Measurements from ENCODE around the gene APLP2. TPM values are rescaled to one million over a fixed set of nuclear protein-coding genes. Genes with fewer than 3 reads are reported as not detected.
"Not testable (repeated sequence)": the region's sequence is repeated elsewhere in the genome, so short reads cannot be mapped to it uniquely, and the experiment has no call there.

The APLP2 gene
- 100 to 1,000 TPM; 284 to 350 TPM for total RNA-seq
- long read RNA-seq, donor 1, transcript APLP2-203 (17 exons, 3,270 nt), result minor isoform, 14 of 140 reads
- long read RNA-seq, donor 1, transcript APLP2-210 (16 exons, 2,530 nt), result major isoform, 42 of 140 reads
- long read RNA-seq, donor 1, partial matches to known transcripts, result 68 of 140 reads
- long read RNA-seq, donor 1, other reads (novel, unspliced or antisense), result 9 of 140 reads
- long read RNA-seq, donor 2, transcript APLP2-207 (2 exons, 1,590 nt), result minor isoform, 6 of 141 reads
- long read RNA-seq, donor 2, transcript APLP2-210 (16 exons, 2,530 nt), result major isoform, 23 of 141 reads
- long read RNA-seq, donor 2, transcript APLP2-203 (17 exons, 3,270 nt), result minor isoform, 19 of 141 reads
- long read RNA-seq, donor 2, partial matches to known transcripts, result 69 of 141 reads
- long read RNA-seq, donor 2, other reads (novel, unspliced or antisense), result 24 of 141 reads

GRCh38 chr11:130069659-130070108 lies at the start of gene APLP2:
Gene APLP2, plus strand, starts transcription at chr11:130069894. Its CDS starts 84 bp downstream, at chr11:130069978.
- intact Hi-C loops (cut with DNase I), result loop anchor here (5.0 to 10.0 kb wide), 2 partner anchors 63 to 65 kb away; partner anchors contain the start of gene PRDM10 (in 2 of the 2)
- peak; percentile 99 for DNase-seq (ENCODE audit: low spot score)

DNA sequence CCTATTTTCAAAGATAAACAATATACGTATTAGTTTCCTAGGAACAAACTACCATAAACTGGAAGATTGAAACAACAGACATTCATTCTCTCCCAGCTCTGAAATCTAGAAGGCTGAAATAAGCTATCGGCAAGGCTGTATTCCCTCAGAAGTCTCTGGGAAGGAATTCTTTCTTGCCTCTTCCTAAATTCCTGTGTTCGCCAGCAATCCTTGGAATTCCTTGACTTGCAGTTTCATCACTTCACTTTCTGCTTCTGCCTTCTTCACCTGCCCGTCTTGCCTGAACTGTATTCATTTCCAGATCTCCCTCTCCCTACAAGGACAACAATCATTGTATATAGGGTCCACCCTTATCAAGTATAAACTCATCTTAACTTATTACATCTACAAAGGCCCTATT lies 49.4 kb upstream of the APLP2 start:
- intact Hi-C loops (cut with DNase I), result no loop called here
- DNase-seq (ENCODE audit: low spot score), result no peak

DNA sequence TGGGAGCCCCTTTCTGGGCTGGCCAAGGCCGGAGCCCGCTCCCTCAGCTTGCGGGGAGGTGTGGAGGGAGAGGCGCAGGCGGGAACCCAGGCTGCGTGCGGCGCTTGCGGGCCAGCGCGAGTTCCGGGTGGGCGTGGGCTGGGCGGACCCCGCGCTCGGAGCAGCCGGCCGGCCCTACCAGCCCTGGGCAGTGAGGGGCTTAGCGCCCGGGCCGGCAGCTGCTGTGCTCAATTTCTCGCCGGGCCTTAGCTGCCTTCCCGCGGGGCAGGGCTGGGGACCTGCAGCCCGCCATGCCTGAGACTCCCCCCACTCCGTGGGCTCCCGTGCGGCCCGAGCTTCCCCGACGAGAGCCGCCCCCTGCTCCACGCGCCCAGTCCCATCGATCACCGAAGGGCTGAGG lies 48.1 kb upstream of the APLP2 start:
- DNase-seq (ENCODE audit: low spot score); intact Hi-C loops (cut with DNase I): not testable (repeated sequence)

GRCh38 chr11:130022799-130023198 lies 46.9 kb upstream of the APLP2 start:
- intact Hi-C loops (cut with DNase I), result no loop called here
- DNase-seq (ENCODE audit: low spot score), result no peak

DNA sequence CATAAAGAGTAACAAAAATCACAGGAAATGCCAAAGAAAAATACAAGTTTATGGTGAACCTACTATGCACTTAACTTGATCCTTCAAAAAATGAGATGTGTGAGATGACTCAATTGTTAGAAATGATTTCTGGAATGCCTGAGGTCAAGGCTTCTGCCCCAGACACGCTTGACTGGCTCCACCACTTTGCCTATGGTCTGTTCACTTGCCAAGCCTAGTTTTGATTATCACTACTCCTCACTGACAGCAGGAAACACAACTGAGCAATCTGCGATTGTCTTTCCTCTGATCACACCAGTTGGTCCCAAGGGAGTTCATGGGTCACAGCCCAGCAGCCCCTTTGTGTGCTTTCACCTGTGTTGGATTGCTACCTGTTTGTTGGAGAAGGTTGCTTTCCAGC lies 46.5 kb upstream of the APLP2 start:
- intact Hi-C loops (cut with DNase I), result no loop called here
- no peak for DNase-seq (ENCODE audit: low spot score)

DNA sequence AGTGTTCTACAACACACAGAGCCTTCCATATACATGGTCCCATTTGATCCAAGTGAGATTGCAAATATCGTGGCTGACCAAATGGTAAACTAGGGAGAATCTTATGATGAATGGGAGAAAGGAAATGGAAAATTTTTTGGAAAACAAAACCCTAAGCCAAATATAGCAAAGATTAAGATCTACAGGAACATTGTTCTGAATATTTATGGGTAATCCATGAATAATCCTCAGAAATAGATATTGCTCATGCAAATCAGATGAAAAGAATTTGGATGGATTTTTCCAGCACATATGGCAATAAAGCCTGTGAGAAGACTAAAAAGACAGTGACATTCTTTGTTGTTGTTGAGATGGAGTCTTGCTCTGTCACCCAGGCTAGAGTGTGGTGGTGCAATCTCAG lies 45.3 kb upstream of the APLP2 start:
- intact Hi-C loops (cut with DNase I), result no loop called here
- no peak for DNase-seq (ENCODE audit: low spot score)

DNA sequence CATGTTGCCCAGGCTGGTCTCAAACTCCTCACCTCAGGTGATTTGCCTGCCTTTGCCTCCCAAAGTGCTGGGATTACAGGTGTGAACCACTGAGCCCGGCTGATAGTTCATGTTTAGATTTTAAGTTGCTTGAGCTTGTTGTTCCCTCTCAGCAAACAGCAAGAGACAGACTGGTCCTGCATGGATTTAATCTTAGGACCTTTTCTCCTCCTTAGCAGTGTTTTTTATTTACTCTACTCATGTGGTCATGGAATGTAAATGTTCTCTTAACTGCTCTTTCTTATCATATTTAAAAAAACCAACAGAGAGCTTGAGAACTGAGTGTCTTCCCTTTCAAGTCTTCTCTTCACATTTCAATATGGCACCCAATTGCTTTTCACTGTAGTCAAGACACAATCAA lies 44.3 kb upstream of the APLP2 start:
- intact Hi-C loops (cut with DNase I), result no loop called here
- DNase-seq (ENCODE audit: low spot score), result no peak

DNA sequence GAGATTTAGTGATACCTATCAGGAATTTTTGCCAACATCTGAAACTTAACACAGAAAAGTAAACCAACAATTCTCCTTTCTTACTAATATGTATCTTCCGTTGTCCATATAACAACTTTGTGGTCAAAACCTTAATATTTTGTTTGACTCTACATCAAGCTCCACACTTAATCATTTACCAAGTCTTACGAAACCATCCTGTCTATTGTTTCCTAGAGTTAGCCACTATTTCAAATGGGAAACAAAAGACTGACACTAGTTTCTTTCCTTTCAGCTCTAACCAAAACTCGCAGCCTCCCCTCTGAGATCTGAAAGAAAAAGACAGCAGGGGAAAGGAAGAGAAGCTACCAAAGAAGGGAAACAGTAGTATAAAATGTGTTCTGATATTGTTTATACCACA lies 40.6 kb upstream of the APLP2 start:
- intact Hi-C loops (cut with DNase I), result no loop called here
- no peak for DNase-seq (ENCODE audit: low spot score)

GRCh38 chr11:130031056-130031455 lies 38.6 kb upstream of the APLP2 start:
- intact Hi-C loops (cut with DNase I), result no loop called here

DNA sequence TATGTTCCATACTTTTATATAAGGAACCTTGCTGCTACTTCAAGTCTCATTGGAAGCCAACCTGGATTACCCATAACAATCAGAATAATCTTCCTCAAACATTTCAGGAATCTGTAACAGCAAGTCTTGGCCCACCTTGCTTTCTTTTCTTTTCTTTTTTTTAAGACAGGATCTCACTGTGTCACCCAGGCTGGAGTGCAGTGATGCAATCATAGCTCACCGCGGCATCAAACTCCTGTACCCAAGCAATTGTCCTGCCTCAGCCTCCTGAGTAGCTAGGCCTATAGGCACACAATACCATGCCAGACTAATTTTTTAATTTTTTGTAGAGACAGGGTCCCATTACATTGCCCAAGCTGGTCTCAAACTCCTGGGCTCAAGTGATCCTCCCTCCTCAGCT lies 37.7 kb upstream of the APLP2 start:
- DNase-seq (ENCODE audit: low spot score), result no peak
- intact Hi-C loops (cut with DNase I), result no loop called here

More at GRCh38 chr11:130031056-130031455, 38.6 kb upstream of the APLP2 start:
- DNase-seq (ENCODE audit: low spot score), result no peak

- intact Hi-C loops (cut with DNase I), result no loop called here
- no peak for DNase-seq (ENCODE audit: low spot score)
These were observed 36.8 kb upstream of the APLP2 start for GRCh38 chr11:130032931-130033330.

GRCh38 chr11:130034236-130034635 lies 35.5 kb upstream of the APLP2 start:
- intact Hi-C loops (cut with DNase I), result no loop called here

GRCh38 chr11:130037058-130037457 lies 32.6 kb upstream of the APLP2 start:
- intact Hi-C loops (cut with DNase I), result no loop called here
- no peak for DNase-seq (ENCODE audit: low spot score)

More at GRCh38 chr11:130034236-130034635, 35.5 kb upstream of the APLP2 start:
- no peak for DNase-seq (ENCODE audit: low spot score)

- intact Hi-C loops (cut with DNase I), result no loop called here
- no peak for DNase-seq (ENCODE audit: low spot score)
These were observed 31.7 kb upstream of the APLP2 start for GRCh38 chr11:130037881-130038585.

- no peak for DNase-seq (ENCODE audit: low spot score)
- intact Hi-C loops (cut with DNase I), result no loop called here
These were observed 29.3 kb upstream of the APLP2 start for GRCh38 chr11:130040281-130040940.

- intact Hi-C loops (cut with DNase I), result no loop called here
- no peak for DNase-seq (ENCODE audit: low spot score)
These were observed 27.6 kb upstream of the APLP2 start for GRCh38 chr11:130042093-130042591.

- DNase-seq (ENCODE audit: low spot score), result no peak
- intact Hi-C loops (cut with DNase I), result no loop called here
These were observed 26.1 kb upstream of the APLP2 start for GRCh38 chr11:130043575-130043974.

GRCh38 chr11:130047141-130047540 lies 22.6 kb upstream of the APLP2 start:
- no peak for DNase-seq (ENCODE audit: low spot score)
- intact Hi-C loops (cut with DNase I), result no loop called here

GRCh38 chr11:130049328-130049771 lies 20.3 kb upstream of the APLP2 start:
- intact Hi-C loops (cut with DNase I), result no loop called here
- DNase-seq (ENCODE audit: low spot score), result no peak

GRCh38 chr11:130050257-130050656 lies 19.4 kb upstream of the APLP2 start:
- no peak for DNase-seq (ENCODE audit: low spot score)
- intact Hi-C loops (cut with DNase I), result no loop called here
